HEK293T (cell line): ENCODE data around the gene IVNS1ABP.
"Not testable (repeated sequence)": the region's sequence is repeated elsewhere in the genome, so short reads cannot be mapped to it uniquely, and the experiment has no call there.

ENCODE experiments used
- ARNT ChIP-seq: fragments of 450-650 bp; IDR thresholded peaks from 2 replicates; pipeline ENCODE4 v1.6.1; 2017; ENCODE audit warnings: mild to moderate bottlenecking
- BHLHE40 ChIP-seq: fragments of 450-650 bp; IDR thresholded peaks from 2 replicates; pipeline ENCODE4 v1.6.1; 2016; ENCODE audit warnings: mild to moderate bottlenecking, moderate library complexity, borderline replicate concordance
- FOXA1 ChIP-seq: fragments of 450-650 bp; IDR thresholded peaks from 2 replicates; pipeline ENCODE4 v1.6.1; 2016; ENCODE audit warnings: mild to moderate bottlenecking
- FOXK2 ChIP-seq: fragments of 450-650 bp; IDR thresholded peaks from 2 replicates; pipeline ENCODE4 v1.6.1; 2016; ENCODE audit warnings: mild to moderate bottlenecking
- NFRKB ChIP-seq: fragments of 450-650 bp; IDR thresholded peaks from 2 replicates; pipeline ENCODE4 v1.6.1; 2016; ENCODE audit warnings: mild to moderate bottlenecking, moderate library complexity
- SP1 ChIP-seq: fragments of 450-650 bp; IDR thresholded peaks from 2 replicates; pipeline ENCODE4 v1.6.1; 2017
- SUZ12 ChIP-seq: fragments of 450-650 bp; IDR thresholded peaks from 2 replicates; pipeline ENCODE4 v1.6.1; 2016; ENCODE audit warnings: mild to moderate bottlenecking
- TARDBP ChIP-seq: fragments of 450-650 bp; IDR thresholded peaks from 2 replicates; pipeline ENCODE4 v1.6.1; 2016

DNA sequence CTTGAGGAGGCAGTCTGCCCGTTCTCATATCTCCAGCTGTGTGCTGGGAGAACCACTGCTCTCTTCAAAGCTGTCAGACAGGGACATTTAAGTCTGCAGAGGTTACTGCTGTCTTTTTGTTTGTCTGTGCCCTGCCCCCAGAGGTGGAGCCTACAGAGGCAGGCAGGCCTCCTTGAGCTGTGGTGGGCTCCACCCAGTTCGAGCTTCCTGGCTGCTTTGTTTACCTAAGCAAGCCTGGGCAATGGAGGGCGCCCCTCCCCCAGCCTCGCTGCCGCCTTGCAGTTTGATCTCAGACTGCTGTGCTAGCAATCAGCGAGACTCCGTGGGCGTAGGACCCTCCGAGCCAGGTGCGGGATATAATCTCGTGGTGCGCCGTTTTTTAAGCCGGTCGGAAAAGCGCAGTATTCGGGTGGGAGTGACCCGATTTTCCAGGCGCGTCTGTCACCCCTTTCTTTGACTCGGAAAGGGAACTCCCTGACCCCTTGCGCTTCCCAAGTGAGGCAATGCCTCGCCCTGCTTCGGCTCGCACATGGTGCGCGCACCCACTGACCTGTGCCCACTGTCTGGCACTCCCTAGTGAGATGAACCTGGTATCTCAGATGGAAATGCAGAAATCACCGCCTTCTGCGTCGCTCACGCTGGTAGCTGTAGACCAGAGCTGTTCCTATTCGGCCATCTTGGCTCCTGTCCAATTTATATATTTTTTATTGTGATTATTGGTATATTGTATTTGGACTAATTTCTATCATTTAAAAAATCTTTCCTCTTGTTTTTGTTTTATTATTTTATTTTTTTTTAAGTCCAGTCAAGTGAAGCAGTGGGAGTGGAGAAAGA, 59.7 kb downstream of the IVNS1ABP start:
- TF ChIP-seq ARNT, FOXK2, SP1, SUZ12, FOXA1, BHLHE40, TARDBP: not testable (repeated sequence)
- peak; percentile 69; the same call in 1 of the 2 replicates for TF ChIP-seq NFRKB
